ENCODE data around the gene DISP2.

DISP2 gene

DNA sequence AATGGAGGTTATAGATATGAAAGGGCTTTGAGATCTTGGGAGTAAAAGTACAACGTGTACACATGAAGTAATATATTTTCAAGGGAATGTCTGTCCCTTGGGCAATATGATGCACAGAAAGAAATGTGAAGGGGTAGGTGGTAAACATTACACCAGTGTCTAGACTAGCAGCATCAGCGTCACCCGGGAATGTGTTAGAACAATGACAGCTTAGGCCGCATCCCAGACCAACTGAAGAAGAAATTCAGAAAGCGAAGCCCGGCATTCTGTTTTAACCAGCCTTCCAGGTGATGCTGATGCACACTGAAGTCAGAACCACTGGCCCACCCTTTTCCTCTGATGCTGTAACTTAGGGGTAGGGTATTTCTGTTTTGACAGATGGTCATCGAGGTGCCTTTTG, 28.2 kb upstream of the DISP2 start:
- no peak for DNase-seq

DNA sequence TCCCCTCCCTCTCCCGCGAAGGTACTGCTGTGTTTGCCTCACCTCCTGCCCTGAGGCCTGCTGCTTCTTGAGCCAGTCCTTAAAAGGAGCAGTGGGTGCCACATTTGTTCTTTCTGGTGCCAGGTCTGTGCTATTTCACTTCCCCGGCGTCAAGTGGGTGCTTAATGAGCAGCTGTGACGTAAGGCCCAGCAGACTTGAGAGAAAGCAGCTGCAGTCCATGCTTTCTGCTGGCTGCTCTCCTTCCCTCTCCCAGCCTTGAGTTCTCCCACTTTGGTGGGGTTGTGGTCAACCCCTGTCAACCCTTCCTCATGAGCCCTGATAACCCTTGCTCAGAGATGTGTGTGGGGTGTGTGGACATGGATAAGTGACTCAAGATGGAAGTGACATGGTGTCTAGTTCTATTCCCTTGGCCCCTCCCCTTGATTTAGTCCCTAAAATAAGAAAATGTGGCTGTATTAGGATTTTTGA, 27.6 kb upstream of the DISP2 start:
- DNase-seq, result no peak

DNA sequence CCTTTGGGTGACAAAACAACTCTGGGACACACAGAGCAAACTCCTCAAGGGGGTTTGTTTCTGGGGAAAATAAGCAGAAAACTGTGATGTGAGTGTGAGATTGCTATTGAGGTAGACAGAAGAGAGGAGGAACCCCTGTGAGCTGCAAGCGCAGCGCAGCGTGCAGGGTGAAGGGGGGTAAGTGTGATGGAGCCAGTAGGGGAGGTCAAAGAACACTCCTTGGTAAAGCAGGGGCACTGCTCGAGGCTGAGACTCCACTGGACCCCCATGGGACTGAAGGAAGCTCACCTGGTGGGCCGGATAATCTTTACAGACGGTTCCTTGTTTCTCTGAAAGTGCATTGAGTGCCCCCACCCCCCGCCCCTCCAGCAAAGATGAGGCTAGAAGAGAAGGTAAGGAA, 27.0 kb upstream of the DISP2 start:
- no peak for DNase-seq

DNA sequence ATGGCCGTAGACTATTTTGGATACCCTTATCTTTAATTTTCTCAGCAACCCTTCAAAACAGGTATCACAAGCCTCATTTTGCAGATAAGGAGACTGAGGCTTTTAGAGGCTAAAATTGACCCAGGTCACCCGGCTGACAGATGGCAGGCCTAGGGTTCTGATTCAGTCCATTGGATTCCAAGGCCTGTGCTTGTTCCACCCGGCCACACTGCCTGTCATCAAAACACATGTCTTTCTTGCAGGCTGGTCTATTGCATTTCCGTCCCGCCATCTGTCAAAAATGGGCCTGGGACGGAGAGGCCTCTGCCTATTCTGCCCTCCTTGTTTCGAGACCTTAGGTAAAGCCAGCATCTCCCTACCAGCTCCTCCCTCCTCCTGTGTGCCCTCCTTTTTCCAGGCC, 26.4 kb upstream of the DISP2 start:
- DNase-seq, result no peak

DNA sequence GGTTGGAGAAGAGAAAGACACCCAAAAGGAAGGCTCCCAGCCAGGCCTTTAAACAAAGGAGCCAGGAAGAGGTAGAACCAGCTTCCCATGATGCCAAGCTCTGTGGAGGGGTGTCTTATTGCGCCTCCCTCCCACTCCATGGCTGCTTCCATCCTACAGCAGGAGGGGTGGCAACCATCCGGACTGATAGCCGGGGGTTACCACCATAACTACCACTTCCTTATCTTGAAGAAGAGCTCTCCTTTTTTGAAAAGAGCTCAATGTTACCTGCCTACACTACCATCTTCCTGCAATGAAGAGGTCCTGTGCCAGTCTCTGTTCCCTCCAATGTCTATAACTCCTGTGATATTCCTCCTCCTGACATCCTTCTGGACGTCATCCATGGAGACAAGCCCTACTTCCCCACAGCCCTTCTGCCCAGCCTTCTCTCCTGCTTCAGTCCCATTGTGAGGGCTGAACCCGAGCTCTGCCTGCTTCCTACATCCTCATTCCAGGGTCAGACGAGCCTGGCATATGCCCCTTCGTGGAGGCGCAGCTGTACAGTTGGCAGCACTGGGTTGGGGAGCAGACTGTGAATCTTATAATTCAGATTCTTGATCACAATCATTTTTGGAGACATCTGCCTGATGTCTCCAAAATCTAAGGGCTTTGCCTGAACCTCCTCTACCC, 25.8 kb upstream of the DISP2 start:
- no peak for DNase-seq

DNA sequence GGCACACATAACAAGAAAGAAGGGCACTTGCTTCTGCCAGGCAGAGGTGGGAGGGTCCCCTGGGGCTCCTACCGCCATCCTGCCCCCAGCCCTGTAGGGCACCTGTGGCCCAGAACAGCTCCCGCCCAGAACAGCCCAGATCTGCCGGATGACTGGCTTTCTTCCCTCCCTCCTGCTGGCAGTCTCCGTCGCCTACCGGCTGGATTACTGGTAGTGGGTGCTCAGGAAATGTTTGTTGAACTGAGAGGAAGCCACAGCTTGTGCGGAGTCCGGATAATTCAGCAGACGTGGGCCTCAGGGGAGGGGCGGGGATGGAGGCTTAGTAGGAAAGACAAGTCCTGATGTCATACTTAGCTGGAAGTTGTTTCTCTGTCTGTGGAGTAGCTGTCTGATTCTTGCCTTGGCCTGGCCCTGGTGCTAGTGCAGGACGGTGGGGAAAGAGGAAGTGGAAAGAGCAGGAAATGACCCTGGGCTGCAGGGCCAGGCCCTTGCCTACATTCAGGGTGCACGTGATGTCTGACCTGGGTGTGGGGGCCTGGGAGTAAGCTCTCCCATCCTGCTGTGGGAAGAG, 24.0 kb upstream of the DISP2 start:
- no peak for DNase-seq

DNA sequence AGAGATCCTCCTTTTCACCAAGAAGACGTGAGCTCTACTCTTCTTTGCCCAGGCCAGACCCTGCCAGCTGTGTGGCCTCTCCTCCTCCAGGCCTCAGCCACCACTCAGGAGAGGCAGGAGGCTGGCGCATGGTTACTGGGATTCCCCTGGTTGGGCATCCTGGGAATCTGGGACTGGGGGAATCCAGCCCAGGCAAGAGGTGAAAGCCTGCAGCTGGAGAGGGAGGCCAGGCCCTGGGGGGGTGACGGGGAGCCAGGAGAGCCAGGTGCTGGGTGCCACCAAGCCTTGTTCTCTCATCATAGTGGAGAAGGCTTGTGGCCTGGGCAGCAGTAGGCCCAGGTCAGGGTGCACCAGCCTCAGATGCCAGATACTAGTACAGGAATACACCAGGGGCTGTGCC, 23.5 kb upstream of the DISP2 start:
- DNase-seq, result no peak

DNA sequence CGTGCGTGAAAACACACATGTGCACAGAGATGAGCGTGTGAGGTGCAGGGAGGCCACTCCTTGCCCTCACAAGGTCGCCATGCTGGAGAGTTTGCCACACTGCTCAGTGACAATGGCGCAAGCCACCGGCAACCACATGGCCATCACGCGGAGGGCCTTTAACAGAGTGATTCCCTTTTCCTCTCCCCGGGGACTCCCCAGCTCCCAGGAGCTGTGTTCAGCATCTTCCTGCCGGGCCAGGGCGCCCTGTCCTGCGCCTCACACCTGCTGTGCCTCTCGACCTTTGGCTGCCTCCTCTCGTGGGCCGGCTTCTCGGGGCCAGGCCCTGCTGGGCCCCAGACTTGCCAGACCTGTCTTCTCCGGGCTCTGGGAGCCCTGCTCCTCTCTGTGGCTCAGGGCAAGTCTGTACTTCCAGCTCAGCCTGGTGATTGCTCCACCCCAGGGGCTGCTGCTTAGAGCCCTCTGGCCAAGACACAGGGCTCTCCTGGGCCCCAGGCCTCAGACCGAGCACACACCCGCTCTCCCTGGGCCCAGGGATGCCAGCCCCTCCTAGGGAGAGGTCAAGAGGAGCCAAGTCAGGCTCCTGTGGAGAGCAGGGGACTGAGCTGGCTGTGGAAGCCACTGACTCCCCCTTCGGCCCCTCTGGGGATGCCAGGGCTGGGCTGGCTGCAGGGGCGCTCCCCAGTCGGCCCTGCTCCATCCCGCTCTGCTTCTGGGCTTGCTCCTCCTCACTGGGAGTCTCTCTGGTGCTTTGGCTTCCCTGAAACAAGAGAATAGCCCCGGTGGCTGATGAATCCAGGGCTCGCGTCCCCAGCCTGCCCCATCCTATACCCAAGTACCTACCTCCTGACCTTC, 22.9 kb upstream of the DISP2 start:
- DNase-seq, result no peak

DNA sequence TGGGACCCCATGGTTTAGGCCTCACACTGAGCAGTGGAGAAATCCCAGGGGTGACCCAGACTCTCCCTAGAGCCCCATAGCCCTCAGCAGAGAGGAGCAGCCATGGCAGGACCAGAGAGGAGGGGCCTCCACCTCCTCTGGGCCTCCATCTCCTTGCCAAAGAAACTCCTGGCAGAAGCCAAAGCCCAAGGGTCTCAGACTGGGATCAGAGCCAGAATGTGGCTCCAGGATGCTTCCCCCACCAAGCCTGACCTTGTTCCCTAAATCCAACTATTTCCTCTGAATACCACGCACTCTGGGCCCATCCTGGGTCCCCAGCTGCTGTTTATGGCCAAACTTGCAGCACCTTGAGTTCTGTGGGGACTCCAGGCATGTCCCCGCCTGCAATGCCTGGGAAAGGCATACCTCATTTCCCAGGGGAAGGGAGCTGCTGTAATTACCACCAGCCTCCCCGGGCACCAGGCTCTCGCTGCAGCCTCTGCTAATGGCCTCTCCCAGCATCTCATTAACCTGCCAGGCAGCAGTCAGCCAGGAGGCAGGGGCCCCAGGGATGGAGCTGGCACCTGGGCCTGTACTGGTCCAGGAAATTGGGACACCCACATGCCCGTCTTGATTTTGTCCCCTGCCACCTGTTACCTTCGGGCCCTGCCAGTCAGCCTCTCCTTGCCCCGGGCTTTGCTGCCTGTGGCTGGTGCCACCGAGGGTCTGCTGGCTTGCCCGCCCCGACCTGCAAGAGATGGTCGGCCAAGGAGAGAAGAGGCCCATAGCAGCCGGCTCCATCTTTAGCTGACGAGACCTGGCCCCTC, 21.9 kb upstream of the DISP2 start:
- no peak for DNase-seq

DNA sequence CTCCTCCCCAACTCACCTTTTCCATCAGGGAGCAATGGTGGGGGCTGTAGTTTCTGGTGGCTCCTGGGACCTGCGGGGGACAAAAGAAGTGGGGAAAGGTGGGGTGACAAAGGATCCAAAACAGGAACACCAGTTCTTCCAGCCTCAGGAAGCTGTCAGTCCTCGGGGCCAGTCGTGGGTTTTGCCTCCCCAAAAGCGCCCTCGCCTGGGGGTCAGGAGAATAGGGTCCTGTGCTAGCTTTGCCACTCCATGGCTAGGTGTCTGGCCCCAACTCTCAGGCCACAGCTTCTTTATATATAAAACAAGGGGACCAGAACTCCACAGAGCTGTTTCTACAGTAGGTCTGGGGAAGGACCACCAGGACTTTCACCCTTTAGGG, 21.3 kb upstream of the DISP2 start:
- DNase-seq, result no peak

DNA sequence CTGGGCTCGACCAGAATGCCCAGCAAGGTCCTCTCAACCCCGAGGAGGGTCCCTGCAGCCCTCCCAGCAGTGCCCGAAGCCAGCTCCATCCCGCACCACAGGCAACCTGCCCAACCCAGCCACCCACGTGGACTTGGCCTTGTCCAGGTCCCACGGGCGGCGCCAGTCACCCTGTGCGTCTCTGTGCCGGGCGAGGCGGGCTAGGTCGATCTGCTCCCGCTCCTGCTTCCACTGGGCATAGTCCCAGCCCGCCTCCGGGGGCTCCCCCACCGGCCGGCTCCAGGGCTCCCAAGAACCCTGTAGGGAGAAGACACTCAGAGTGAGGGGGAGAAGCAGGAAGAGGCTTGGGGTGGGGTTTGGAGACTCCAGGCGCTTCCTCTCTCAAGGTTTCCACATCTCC, 20.4 kb upstream of the DISP2 start:
- DNase-seq, result no peak

DNA sequence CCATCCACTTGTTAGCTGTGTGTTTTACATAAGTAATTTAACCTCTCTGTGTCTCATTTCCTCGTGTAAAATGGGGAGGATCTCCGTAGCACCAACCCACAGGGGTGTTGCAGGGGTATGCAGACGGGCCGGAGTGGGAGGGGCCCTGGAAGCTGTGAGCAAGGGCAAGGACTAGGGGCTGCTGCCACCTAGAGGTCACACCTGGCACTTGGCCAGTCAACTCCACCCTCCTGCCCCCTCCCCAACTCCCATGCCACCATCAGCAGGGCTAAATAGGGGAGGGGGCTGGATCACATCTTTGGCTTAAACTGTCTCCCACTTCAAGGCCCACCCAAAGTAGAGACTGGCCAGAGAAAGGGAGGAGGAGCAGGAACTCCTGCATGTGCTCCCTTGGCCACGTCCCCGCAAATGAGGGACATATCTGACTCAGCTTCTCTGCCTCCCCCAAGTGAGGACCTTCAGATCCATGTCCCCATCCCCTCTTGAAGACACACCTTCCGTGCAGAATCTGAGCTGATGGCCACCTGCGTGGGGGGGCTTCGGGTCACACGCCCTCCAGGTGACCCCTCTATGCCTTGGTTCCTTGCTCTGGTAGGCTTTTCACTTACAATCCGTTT, 19.9 kb upstream of the DISP2 start:
- DNase-seq, result peak; percentile 75

DNA sequence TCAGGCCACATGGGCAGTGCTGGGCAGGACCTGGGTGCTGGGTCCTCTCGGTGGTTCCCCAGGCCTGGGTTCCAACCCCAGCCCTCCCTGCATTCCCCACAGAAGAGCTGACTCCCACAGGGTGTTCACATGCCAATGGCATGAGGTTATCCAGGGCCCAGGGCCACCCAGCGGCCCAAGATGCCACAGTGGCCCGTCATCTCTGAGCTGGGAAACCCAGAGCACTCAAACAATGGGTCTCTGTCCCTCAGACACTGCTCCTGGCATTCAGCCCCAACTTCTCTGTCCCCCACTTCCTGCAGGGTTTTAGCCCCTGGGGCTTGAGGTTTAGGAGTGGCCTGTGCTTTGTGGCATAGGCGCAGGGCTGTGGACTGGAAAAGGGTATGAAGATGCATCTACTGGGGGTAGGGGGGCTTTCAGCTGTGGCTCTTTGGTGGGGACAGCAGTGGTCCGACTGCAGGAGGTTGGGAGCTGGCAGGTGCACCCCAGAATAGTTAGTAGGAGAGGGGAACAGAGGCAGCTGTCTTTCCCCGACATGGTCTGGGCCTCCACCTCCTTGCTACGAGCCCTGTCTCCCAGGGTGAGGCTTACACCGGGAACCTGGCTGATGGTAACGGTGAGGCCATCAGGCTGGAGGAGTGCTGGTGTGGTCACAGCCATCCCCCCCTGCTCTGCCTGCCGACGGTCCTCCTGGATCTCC, 18.9 kb upstream of the DISP2 start:
- DNase-seq, result no peak

DNA sequence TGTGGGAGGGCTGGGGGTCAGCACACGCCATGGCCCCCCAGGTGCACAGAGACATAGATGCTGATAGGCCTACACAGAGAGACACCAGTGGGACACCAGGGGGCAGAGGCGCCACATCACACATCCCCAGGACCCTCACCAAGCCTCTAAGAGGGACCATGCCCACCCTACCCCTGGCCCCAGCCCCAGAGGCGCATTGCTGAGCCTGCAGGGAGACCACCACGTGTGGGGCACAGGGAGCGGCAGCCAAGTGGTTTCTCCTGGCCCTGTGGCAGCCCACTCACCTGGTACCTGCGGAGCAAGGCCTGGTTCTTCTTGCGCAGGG, 18.4 kb upstream of the DISP2 start:
- DNase-seq, result no peak

DNA sequence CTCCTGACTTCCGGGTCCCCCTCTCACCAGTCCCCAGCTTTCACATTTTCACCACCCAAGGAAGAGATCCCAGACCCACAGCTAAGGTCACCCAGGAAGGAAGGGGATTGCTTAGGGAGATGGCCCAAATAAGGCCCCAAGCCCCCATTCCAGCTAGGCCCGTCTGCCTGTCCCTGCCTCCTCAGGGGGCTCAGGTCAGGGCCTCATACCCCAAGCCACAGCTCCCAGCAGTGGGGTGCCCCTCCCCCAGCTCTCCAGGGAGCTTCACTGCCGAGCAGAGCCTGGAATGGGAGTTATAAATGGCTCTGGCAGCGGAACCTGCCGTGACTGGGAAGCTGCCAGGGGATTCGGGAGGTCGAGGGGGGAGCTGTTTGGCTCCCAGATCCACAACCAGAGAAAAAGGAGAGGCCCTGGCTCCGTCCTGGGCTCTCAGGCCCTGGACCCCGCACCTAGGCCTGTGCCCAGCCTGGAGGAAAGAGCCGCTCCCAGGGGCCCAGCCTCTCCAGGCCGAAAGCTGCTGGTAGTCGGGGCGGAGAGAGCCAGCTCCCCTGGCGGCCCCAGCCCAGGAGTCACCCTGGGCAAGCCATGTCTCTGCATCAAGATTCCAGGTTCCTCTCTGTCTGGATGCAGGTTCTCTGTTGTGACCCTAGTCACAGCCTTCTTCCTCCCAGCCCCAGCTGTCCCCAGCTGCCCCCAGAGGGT, 17.8 kb upstream of the DISP2 start:
- no peak for DNase-seq

DNA sequence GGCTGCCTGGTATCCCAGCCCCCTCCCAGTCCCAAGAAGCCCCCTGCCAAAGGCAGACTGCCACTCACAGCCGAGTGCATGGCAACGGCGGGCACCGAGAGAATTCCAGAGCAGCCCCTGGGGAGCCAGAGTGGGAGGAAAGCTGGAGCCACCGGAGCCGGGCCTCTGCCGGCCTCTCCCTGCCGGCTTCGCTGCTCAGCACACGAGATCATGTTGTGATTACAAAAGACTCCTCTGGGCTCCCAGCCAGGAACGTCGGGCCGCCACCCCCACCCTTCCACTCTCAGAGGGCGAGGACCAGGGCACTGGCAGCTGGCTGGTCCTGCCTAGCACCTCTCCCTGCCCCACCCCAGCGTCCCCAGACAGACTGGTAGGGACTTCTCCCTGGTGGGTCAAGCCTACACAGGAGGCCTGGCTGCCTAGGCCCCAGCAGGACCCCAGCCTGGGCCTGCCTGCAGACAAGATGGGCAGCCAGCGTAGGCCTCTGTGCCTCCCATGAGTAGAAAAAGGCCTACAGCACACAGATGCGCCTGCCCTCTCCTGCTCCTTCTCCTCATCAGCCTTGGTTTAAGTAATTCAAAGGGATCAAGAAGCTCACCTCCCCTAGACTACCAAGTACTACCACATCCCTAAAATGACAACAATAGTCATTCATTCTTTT, 17.1 kb upstream of the DISP2 start, which contains the start of gene CCDC9B:
Gene CCDC9B (minus strand): TSS at position 200 of the 661 bp plus-strand sequence. CDS start 120 bp downstream, at position 80.
- DNase-seq, result no peak

DNA sequence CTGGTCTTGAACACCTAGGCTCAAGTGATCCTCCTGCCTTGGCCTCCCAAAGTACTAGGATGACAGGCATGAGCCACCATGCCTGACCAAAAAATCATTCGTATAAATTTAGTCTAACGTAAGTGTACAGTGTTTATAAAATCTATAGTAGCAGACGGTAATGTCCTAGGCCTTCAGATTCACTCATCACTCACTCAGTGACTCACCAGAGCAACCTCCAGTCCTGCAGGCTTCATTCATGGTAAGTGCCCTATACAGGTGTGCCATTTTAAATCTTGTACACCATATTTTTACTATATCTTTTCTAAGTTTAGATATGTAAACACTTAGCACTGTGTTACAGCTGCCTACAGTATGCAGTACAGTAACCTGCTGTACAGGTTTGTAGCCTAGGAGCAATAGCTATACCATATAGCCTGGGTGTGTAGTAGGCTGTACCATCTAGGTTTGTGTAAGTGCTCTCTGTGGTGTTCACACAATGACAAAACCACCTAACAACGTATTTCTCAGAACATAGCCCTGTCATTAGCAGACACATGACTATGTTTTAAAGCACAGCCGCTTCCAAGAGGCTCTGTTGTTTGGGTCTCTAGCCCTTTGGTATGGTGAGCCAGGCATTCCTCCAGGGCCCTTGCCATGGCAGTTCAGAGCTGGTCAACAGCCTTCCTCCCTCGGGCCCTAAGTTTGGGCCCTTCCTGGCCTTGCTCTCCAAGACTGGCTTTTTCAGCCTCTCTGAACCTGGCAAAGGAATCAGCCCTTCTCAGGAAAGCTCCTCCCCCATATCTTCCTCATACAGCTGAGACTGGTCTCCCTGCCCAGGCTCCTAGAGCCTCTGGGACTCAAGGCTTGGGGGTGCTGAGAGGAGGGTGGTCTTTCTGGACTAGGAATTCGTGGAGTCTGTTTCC, 15.4 kb upstream of the DISP2 start:
- DNase-seq, result no peak

DNA sequence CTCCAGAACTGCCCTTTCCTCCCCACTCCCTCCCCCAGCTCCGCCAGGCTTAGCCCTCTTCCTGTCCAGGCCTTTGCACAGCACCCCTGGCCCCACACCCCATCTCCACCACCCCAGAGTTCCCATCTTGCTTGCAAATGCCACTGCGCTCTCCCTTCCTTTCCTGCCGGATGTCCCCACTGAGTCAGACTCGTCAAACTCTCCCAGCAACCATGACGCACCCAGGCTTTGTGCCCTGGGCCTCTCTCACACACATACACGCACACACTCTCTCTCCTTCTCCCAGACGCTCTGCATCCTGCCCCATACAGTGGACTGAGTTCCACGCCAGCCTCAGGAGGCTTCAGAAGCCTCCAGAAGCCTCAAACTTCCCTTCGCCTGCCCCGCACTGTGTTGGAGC, 14.5 kb upstream of the DISP2 start:
- DNase-seq, result no peak

DNA sequence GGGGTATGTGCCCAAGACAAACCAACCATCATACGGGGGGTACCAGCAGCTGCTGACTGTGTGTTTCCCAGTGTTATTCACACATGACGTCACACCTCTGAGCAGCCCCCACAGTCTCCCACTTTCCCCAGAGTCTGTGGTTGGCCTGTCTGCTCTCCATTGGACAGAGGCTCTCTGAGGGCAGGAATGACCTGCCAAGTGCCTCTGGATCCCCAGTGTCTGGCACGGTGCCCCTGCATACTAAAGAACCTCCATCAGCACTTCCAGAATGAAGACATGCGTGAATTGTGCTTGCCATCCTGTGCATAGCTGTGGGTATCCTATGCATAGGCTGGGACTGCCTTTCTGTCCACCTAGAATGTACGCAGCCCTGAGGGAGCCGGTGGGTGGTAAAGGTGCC, 13.8 kb upstream of the DISP2 start:
- no peak for DNase-seq

DNA sequence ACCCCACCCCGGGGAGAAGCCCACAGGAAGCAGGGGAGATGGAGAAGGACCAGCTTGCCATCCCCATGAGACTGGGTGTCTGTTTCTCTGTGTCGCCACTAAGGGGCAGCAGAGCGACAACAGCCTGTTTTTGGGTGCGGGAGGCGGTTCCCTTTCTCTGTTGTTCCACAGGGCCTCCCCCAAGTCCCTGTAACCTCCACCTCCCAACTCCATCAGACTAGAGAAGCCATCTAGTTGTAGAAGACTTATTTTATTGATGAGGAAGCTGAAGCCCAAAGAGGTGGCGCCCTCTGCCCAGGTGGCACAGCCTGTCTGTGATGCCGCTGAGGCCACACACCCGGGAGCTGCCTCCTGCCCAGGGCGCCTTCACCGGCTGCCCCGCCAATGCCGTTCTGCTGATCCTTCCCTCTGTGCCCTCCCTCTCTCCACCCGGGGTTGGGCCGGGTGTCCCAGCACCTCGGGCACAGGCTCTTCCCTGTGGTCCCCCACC, 13.3 kb upstream of the DISP2 start:
- peak; percentile 70 for DNase-seq
